HTERT RPE-1 (cell line): ENCODE measurements around the gene PLPP2.

ENCODE experiments used
- in situ Hi-C: fragments of 300-500 bp; cut with MboI; formaldehyde crosslinking; loops from 4 replicates; pipeline ENCODE4 v1.14.3; 2020; ENCODE audit warnings: low sequenced_read_pairs

The PLPP2 gene

DNA sequence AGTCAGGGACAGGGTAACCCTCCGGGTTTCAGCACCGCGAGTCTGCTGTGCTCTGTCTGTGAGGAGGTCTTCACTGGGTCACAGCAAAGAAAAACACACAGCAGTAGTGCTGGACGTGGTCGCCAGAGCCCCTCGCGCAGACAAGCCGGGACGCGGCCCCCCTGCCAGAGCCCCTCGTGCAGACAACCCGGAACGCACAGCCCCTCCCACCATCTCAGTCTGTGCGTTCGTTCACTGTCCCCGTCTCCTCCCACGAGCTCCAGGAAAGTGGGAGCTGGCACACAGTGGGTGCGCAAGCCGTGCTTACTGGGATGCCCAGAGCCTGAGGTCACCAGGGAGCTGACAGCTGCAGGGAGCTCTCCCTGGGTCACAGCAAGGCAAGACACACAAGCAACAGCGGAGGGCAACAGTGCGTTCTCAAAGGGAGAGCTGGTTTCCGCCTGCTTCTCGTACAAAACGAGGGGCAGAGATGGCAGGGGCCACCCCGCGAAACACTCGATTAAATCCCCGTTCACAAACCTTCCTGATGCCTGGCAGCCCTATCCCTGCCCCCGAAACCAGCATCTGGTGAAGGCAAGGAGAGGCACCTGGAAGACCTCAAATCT lies 3.2 kb upstream of the PLPP2 start:
- in situ Hi-C loops = no loop called here

DNA sequence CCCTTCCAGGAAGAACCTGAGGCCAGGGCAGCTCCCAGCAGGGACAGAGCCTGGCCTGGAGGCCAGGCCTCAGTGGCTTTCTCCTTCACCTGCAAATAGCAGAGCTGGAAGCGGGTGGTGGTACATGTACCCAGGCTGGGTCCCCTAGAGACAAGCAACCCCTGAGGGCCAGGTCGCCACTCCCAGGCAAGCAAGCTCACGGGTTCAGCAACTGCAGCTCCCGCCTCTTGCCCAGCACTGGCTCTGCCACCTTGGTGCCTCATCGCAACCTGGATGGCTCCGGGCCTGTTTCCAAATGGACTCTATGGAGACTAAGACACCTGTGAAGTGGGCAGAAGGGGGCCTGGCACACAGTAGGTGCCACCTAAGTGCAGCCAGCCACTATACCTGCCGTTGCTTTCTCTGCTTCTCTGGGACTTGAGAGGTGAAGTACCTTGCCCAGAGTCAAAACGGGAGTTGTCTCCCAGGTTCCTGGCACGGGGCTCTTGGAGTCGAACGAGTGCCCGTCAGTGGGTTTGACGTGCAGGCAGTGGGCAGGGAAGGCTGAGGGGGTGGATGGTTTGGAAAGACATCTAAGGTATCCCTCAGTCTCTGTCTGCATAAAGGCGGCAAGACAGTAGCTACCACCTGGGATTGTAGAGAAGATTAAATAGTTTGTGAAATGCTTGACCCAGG lies 2.4 kb upstream of the PLPP2 start:
- in situ Hi-C loops = no loop called here

DNA sequence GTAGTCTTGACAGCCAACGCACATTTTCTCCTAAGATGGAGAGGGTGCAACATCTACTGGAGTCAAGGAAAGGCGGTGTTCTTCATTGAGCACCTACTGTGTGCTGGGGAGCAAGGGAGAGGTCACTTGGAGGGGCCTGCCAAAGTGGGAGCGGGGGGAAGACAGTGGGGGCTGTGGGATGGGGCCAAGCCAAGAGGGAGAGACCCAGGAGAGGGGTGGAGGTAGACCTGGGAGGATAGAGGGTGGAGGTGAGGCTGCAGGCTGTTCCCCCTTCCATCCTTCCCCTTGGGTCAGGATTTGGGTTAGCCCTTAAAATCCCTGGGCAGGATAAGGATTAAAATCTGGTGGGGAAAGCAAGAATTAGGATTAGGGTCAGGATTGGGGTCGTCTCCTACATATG lies 1.7 kb upstream of the PLPP2 start:
- in situ Hi-C loops = no loop called here

DNA sequence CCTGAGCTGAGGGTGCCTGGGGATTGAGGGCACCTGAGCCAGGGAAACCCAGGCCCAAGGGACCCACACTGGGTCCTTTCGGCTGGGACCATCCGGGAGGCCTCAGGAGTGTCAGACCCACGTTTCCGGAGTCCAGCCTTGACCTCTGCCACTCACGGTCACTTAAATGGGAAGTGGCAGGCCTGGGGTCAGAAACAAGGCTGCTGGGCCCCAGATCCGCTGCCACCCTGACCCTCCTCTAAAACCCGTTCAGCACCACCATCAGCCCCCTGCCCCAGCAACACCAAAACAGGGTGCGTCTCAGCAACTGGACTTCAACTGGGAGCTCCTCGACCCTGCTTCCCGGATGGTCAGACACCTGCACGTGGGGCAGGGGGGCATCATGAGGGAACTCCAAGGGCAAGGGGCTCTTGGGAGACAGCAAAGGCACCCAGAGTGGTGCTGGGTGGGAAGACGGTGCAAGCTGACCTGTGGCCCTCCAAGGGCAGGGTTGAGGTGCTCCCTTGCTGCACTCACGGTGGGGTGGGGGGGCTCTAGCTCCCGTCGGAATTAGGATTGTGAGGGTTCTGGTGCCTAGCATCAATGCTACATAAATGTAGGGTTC lies 1.2 kb upstream of the PLPP2 start:
- in situ Hi-C loops = no loop called here

DNA sequence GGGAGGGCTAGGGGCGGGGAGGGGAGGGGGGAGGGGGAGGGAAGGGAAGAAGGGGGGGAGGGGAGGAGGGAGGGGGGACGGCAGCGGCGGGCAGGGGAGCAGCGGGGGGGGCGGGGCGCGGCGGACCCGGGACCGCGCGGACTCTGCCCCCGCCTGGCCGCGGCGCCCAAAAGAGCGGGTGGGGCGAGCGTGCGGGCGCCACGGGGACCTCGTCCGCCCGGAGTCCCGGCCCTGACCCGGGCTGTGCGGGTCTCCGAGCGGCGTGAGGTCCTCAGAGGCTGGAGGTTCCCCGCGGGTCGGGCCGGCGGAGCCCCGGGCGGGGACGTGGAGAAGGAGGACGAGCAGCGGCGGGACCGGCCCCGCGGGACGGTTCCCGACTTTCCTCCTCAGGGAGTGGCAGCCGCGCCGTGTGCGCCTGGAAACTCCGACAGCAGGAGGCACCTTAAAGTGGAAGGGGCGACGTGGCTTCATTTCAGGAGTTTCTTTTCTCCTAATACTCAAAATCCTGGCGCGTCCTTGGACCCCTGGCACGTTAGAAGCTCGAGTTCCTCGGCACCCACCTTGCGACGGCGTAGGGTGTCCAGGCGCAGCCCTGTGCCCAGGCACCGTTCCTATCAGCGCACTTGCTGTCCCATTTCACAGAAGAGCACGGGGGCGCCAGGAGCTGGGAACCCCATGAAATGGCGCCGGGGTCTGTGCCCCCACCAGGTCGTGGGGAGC lies 518 bp upstream of the PLPP2 start:
- in situ Hi-C loops = no loop called here

DNA sequence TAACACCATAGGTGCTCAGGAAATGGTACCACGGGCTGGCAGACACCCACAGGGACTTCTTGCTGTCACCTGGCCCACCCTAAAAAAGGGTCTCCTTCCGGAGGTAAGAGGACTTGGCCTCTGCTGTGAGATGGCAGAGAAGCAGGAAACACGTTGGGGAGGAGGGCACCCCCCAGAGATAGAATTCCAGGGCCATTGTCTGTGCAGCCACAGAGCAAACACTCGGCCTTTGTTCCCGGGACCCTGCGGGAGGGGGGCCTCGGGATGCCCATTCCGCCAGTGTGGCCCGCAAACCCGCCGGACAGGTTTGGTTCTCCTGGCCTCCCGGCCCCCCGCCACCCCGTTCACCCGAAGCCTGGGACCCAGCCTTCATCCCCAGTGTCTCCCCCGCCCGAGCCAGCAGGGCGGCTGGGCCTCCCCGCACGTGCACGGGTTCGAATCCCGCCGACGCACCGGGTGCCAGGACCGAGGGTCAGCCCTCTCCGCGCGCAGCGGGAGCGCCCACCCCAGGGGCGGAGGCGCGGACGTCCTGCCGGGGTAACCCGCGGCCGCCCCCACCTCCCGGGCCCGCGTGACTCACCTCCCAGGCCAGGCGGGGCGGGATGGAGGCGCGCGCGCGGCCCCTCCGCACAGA lies 714 bp downstream of the PLPP2 start:
- in situ Hi-C loops = no loop called here

DNA sequence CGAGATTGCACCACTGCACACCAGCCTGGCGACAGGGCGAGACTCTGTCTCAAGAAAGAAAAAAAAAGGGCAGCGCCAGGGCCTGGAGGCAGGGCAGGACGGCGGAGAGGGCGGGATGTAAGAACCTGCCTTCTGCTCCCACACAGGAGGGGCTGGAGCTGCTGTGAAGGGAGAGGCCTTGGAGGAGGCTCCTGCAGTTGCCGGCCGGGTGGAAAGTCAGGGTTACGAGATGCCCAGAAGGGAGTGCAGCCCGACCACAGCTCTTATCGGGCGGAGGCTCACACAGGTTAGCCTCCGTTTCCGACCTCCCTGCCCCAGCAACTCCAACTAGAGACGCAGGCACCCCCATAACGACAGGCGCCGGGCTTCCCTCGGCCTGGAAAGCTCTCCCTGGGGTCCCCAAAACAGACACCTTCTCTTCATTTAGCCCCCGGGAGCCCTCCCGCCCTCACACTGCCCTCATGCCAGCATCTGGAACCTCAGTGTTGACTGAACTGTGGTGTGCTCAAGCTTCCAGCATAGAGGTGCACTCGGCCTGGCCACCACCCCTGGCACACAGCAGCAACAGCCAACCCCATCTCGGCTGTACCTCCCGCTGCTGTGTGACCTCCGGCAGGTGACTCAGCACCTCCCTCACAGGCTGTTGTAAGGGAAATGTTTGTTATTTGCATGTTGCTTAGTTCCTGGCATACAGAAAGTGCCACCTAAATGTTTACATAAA lies 1.4 kb downstream of the PLPP2 start:
- in situ Hi-C loops = no loop called here

DNA sequence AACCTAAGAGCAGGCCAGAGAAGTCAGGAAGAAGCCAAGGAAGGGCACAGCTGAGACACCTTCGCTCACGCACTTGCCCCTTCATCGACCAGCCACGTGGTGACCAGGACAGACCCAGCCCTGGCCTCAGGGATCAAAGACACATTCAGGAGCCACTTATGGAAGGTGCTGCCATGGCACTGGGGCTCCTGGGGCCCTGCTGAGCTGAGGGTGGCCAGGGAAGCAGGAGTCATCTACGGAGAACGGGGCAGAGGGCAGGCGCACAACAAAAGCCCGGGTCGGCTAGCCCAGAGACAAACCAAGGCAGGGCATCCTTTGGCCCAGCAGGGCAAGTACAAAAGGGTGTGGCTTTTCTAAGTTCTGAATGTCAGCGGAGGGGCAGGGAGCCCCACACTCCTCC lies 2.3 kb downstream of the PLPP2 start:
- in situ Hi-C loops = no loop called here

DNA sequence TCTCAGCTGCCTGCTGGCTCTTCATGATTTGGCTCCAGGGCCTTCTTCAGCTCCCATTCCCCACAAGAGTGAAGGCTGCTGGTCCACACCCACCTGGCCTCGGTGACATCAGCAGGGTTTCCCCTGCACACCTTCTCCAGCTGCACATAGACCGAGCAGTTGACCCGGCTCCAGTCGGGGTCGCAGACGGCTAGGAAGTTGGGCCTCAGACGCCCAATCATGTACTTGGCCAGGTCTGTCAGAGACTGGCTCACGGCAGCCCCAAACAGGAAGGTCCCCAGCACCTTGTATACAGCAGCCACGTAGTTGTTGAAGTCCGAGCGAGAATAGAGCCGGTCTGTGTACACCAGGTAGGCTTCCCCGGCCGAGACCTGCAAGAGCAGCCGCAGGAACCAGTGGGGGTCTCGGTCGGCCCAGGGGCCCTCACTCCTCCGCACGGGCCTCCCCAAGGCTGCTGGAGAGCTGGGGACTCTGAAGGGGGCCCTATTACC lies 3.8 kb downstream of the PLPP2 start:
- in situ Hi-C loops = no loop called here

DNA sequence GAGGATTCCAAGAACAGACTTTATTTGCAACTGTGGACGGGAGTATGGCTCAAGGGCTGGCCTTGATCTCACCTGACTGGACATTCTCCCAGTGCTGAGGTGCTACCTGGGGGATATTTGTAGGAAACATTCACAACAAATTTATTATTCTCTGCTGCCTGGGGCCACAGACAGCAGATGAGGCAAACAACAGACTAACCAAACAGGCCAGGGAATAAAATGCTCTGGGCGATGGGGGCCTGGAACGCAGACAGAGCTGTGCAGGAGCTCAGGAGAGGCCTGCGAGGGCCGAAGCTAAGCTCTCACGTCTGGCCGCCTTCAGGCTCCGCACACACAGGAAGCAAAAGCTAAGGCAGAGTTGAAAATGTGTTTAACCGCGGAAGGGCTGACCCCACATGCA lies 7.8 kb downstream of the PLPP2 start:
- in situ Hi-C loops = no loop called here

DNA sequence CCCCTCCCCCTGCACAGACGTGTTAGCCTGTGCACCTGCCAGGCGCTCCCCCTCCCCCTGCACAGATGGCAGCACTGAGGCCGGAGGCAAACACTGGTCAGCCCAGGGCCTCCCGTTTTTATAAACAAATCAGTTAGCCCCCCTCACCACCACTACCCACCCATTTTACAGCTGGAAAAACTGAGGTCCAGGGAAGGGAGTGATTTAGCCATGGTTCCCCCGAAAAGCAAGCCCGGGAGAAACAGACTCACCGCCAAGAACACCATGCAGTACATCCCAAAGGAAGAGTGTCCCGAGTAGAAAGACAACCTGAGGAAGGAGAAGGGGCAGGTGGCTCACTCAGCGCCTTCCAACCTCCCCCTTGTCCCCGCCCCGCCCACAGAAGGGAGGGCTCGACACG lies 8.7 kb downstream of the PLPP2 start:
- in situ Hi-C loops = no loop called here

DNA sequence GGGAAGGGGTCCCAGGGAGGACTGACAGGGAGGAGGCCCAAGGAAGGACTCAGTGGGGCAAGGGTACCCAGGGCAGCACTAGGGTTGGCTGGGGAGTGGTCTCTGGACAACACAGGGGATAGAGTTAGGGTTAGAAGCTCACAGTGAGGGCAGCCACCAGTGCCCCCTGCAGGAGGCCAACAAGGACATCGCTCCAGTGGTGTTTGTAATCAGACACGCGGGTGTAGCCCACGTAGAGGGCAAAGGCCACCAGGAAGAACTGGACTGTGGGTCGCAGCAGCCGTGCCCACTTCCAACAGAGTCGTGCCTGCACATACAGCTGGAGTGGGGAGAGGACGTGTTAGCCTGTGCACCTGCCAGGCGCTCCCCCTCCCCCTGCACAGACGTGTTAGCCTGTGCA lies 9.2 kb downstream of the PLPP2 start:
- in situ Hi-C loops = no loop called here

DNA sequence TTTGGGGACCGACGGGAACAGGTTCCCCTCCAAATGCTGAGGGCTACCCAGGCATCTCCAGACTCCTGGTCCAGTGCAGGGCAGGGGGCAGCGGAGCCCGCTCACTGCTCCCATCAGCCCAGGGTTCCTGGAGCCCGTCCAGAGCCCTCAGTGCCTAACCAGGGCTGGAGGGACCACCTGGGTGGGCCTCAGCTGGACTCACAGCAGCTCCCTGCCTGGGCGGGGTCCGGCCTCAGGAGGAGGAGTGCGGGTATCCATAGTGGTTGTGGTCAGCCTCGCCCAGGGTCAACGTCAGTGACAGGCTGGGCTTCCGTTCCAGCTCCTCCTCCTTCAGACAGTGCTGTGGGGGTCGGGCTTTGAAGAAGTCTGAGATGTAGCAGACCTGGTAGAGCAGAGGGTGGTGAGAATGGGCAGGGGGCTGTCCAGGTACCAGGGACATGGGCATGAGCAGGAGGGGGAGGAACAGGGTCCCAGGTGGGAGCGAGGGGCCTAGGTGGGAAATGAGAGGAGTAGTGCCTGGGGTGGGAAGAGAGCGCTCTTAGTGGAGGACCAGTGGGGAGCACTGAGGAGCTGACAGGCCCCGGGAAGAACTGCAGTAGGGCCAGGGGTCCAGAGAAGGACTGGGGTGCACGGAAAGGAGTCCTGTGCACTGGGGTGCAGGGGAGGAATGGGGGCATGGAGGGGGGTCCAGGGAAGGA lies 9.9 kb downstream of the PLPP2 start:
- in situ Hi-C loops = no loop called here

DNA sequence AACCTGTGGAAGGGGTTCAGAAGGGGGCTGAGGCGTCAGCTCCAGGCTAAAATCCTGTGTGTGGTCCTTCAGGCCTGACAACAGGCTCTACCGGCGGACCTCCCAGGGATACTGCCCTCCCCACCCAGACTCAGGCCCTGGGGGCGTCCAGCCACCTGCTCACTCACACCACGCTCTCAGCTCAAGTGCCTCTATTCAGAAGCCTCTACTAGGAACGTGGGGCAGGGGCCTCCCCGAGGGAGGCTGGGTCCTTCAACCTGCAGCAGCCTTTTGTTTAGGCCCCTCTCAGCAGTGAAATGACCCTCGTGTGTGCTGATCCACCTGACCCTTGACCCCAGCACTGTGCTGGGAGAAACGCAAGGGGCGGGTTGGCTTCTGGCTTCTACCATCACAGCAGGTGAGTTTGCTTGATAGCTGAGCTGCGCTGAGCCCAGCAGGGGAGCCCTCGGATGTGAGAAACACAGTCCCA lies 10.6 kb downstream of the PLPP2 start:
- in situ Hi-C loops = no loop called here

DNA sequence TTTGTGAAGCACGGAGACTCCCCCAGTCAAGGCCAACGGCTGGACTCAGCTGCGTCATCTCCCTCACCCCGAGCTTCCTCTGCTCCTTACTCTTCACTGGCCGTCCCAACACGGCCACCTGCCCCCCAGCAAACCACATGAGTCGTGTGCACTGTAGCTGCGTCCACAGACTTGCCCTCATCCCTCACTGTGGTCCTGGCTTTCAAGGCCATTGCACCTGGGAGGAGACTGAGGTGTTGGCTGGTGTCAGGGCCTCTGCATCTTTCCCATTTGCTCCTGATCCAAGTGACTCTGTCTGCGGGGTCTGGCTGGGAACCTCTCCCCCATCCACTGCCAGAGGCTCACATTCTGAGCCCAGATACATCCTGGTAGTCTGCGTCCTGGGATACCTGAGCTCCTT lies 11.5 kb downstream of the PLPP2 start:
- in situ Hi-C loops = no loop called here

DNA sequence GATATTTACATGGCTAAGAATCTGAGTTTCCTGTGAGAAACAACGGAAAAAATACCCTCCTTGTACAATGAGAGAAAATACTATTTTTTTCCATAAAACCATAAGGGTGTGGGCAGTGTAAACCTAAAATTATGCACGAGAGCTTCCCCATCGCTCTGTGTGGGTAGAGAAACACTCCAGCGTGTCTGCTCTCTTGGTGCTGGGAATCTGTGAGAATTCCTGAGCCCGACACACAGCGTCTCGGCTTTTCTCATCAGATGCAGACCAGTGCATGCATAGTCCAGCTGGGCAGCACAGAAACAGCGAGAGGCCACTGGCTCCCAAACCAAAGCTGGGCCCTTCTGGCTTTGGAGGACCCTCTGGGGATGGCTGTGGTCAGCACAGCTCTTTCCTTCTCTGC lies 12.0 kb downstream of the PLPP2 start:
- in situ Hi-C loops = no loop called here

DNA sequence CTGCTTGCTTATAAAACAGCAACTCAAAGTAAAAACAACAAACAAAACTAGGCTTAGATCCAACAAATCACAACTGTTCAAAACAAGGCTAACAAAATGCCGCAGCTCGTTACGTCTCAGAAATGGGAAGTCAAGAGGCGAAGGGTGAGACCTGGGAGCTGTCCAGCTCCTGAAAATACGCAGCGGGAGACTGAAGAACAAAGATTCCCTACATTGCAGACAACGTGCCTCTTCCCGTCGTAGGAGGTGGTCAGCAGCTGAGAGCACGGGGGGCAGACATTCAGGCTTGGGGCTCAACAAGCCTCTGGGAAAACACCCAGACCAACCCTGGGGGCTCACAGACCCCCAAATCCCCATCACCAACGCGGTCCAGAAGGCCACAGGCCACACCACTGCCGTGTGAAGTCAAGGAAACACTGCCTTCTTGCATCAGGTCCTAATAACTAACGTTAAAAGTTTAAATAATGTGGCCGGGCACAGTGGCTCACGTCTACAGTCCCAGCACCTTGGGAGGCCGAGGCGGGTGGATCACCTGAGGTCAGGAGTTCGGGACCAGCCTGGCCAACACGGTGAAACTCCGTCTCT lies 13.5 kb downstream of the PLPP2 start:
- in situ Hi-C loops = no loop called here

DNA sequence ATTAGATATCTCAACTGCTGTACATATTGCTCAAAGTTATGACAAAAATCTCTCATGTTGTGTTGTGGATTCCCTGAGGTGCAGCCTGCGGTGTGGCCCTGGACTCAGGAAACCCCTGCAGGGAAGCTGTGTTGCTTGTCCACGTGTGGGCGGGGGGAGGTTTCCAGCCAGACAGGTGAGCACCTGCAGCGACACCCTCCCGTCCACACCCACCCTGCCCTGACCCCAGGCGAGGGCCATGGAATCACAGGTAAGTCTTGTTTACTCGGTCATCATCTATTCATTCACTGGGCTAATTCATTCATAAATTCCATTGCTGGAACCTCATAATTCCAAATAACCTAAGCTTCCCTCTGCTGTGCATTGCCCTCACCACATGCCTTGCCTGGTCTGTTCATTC lies 14.1 kb downstream of the PLPP2 start:
- in situ Hi-C loops = no loop called here

DNA sequence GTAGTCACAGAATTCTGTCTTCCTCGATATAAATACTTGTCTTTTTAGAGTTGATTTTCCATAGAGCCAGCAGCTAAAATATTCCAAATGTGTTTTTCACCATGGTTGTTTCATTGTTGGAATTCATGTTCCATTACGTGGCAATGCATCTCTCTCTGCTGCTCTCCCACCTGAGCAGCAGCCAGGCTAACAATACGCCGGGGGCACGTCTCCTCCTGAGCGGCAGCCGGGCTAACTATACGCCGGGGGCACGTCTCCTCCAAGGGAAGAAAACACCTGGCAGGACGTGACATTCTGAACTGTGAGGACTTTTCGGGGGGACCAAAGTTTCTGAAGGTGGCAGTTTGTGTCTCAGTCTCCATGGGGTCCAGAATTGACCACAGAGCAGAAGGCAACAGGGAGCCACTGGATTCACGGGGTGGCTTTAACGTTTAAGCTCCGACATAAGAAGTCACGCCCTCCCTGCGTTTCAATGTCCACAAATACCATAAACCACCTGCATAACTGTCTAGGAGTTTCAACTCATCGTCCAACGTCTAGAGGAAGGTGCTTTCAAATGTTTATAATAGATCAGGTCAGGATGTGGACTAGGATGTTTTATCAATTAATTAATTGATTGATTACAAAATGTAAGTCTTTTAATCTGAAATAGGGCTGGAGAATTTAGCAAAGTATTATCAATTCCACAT lies 15.1 kb downstream of the PLPP2 start:
- in situ Hi-C loops = no loop called here
